ENCODE results near the gene TFEB. TPM values are rescaled to one million over a fixed set of nuclear protein-coding genes. Genes with fewer than 3 reads are reported as not detected.

TFEB gene
- total and polyA plus RNA-seq, 2 donors (not counting 3 experiments of a cell fraction or from before 2014, with no cell fraction given), result 4.9 to 6.6 TPM

DNA sequence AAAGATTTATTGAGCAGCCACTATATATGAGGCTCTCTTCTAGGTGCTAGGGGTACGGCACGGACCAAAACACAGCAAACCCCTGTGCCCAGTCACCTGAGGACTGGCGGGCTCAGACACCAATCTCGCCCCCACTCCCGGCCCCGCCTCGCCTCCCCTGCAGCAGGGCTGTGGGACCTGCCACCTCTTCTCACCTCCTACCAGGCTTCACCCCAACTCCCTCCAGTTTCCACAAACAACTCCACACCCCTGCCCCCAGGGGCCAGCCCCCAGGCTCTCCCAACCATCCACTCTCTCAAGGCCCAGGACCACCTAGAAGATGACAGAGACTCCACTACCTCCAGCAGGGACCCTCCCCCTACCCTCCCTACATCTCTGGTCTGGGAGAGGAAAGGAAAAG lies 6.5 kb downstream of the TFEB start:
- CTCF ChIA-PET, result interaction anchor here (0.8 to 2.3 kb wide), 2 partner anchors 23 to 30 kb away, joined by 3 to 8 read pairs; no protein-coding TSS in a partner anchor
- FAIRE-seq, result no peak

More for the DNA sequence above, 6.5 kb downstream of the TFEB start:
- no peak overlapping the region for H2AFZ ChIP-seq (ENCODE audit: low read depth, low read length)
- no peaks in the 10 kb centered on the region for H3K36me3 ChIP-seq (ENCODE audit: control insufficient read depth in 2 of 2, extremely low read depth in 1 of 2, insufficient read depth in 2 of 2, low read length in 2 of 2)
- POLR2A ChIA-PET, result no interaction called here
- H3K27ac ChIP-seq (ENCODE audit: insufficient read depth, low read depth, low read length), result no peak overlapping the region
- H4K20me1 ChIP-seq (replicated peaks; ENCODE audit: control insufficient read depth, extremely low read depth, insufficient read depth, low read length), result no peaks in the 10 kb centered on the region
- intact Hi-C loops (cut with micrococcal nuclease) (no loop called here), dilution Hi-C loops (cut with MboI; ENCODE audit: extremely low pct_ligation_motif_present, low sequenced_read_pairs) (no loop called here)
- no peak for DNase-seq (ENCODE audit: low read depth, low spot score)
- H3K9me1 ChIP-seq (replicated peaks; ENCODE audit: control insufficient read depth, extremely low read depth, insufficient read depth, low read length), result no peaks in the 10 kb centered on the region
- BruUV-seq (replicated peaks), result no TSS peak
- no peaks in the 10 kb centered on the region for H3K27me3 ChIP-seq (ENCODE audit: control insufficient read depth in 2 of 2, insufficient read depth in 2 of 2, low read length in 2 of 2)
- no peak for TF ChIP-seq EZH2 (IDR thresholded peaks at IDR 0.05; ENCODE audit: borderline replicate concordance, low read depth, low read length, severe bottlenecking)
- no peak for TF ChIP-seq POLR2AphosphoS5 (IDR thresholded peaks at IDR 0.05; ENCODE audit: insufficient read depth, low read depth, low read length)
- TF ChIP-seq, protein P1, sequence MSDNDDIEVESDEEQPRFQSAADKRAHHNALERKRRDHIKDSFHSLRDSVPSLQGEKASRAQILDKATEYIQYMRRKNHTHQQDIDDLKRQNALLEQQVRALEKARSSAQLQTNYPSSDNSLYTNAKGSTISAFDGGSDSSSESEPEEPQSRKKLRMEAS (IDR thresholded peaks at IDR 0.05; ENCODE audit: insufficient read depth, insufficient read length), result no peak
- no peak for TF ChIP-seq JUN (IDR thresholded peaks at IDR 0.05; ENCODE audit: borderline replicate concordance, insufficient read depth, insufficient read length, low read depth)
- no peak for TF ChIP-seq FOS (IDR thresholded peaks at IDR 0.05; ENCODE audit: borderline replicate concordance, insufficient read depth, low read length)
- TF ChIP-seq GATA2 (IDR thresholded peaks at IDR 0.05; ENCODE audit: insufficient read depth, insufficient read length, low read depth, low read length), result no peak
- no peak for TF ChIP-seq POLR2A (IDR thresholded peaks at IDR 0.05; ENCODE audit: low read depth, low read length)
- TF ChIP-seq, protein P2, sequence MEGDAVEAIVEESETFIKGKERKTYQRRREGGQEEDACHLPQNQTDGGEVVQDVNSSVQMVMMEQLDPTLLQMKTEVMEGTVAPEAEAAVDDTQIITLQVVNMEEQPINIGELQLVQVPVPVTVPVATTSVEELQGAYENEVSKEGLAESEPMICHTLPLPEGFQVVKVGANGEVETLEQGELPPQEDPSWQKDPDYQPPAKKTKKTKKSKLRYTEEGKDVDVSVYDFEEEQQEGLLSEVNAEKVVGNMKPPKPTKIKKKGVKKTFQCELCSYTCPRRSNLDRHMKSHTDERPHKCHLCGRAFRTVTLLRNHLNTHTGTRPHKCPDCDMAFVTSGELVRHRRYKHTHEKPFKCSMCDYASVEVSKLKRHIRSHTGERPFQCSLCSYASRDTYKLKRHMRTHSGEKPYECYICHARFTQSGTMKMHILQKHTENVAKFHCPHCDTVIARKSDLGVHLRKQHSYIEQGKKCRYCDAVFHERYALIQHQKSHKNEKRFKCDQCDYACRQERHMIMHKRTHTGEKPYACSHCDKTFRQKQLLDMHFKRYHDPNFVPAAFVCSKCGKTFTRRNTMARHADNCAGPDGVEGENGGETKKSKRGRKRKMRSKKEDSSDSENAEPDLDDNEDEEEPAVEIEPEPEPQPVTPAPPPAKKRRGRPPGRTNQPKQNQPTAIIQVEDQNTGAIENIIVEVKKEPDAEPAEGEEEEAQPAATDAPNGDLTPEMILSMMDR (IDR thresholded peaks at IDR 0.05; ENCODE audit: extremely low read depth in 1 of 2, insufficient read depth in 1 of 2, low read depth in 1 of 2, low read length in 2 of 2), result no peak
- no peak for TF ChIP-seq MYC (IDR thresholded peaks at IDR 0.05; ENCODE audit: low read depth, low read length)
- no peak overlapping the region for H3K4me3 ChIP-seq (replicated peaks in 1 of 3; ENCODE audit: insufficient read depth in 1 of 3, low read depth in 1 of 3, low read length in 3 of 3)
- no peak overlapping the region for H3K9ac ChIP-seq (replicated peaks; ENCODE audit: extremely low read depth, insufficient read depth, low read length)
- no peaks in the 10 kb centered on the region for H3K9me3 ChIP-seq (replicated peaks; ENCODE audit: control insufficient read depth, insufficient read depth, low read length)
- peaks cover 16% of the 10 kb centered on the region for H3K4me1 ChIP-seq (ENCODE audit: control insufficient read depth, extremely low read depth, insufficient read depth, low read length)
- H3K79me2 ChIP-seq (ENCODE audit: control insufficient read depth, insufficient read depth, low read length), result no peaks in the 10 kb centered on the region
- H3K4me2 ChIP-seq (ENCODE audit: insufficient read depth, low read length), result no peak overlapping the region

All from endothelial cell of umbilical vein (primary cell).